Endothelial cell of umbilical vein (primary cell): ENCODE results near the gene DPM2. TPM values are rescaled to one million over a fixed set of nuclear protein-coding genes. Genes with fewer than 3 reads are reported as not detected.

ENCODE experiments used
- BruUV-seq: library from RNA; stranded (reverse); fragments of 400-500 nt; replicated peaks from 2 replicates; lab custom pipeline; 2021; lab: Mats Ljungman, UMichigan
- CTCF ChIA-PET: fragments of 300-600, 350-600 bp; sonication (Branson Sonifier 250); formaldehyde crosslinking; loops from one replicate; lab custom pipeline; 2021; ENCODE audit warnings: antibody characterized with exemption, inconsistent platforms; lab: Charles Lee
- POLR2A ChIA-PET: fragments of 300-600, 350-600 bp; sonication (Branson Sonifier 250); formaldehyde crosslinking; loops from one replicate; lab custom pipeline; 2021; ENCODE audit warnings: antibody characterized with exemption, inconsistent platforms; lab: Charles Lee
- DNase-seq: peaks from one replicate; pipeline ENCODE4 v3.0.0-alpha.2; 2011; ENCODE audit warnings: low read depth, low spot score
- FAIRE-seq: peaks from 2 replicates; lab custom pipeline; 2011; peaks lifted over from hg19 to GRCh38; lab: Jason Lieb, UNC
- H2AFZ ChIP-seq: 2 replicates; pipeline ENCODE4 v1.6.0; 2012; ENCODE audit warnings: low read depth, low read length, control low read depth, inconsistent platforms
- H3K27ac ChIP-seq: 2 replicates; pipeline ENCODE4 v1.5.1; 2011; ENCODE audit warnings: low read depth, mild to moderate bottlenecking, control low read depth, low read length, moderate library complexity; ENCODE audit not compliant: insufficient read depth
- H3K27me3 ChIP-seq, 2 experiments: 2 replicates each; pipeline versions ENCODE4 v1.6.0 to v1.6.1; 2011; ENCODE audit warnings: low read length in 2 of 2, mixed read lengths in 1 of 2; ENCODE audit not compliant: control insufficient read depth in 2 of 2, insufficient read depth in 2 of 2
- H3K36me3 ChIP-seq, 2 experiments: 2 replicates in 1 of 2; 3 replicates in 1 of 2; pipeline ENCODE4 v1.5.1; 2011; ENCODE audit warnings: low read length in 2 of 2, mild to moderate bottlenecking in 1 of 2, moderate library complexity in 1 of 2; ENCODE audit not compliant: control insufficient read depth in 2 of 2, insufficient read depth in 2 of 2; ENCODE audit errors: extremely low read depth in 1 of 2
- H3K4me1 ChIP-seq: 3 replicates; pipeline ENCODE4 v1.5.1; 2011; ENCODE audit warnings: mild to moderate bottlenecking, low read length; ENCODE audit not compliant: control insufficient read depth, insufficient read depth; ENCODE audit errors: extremely low read depth
- H3K4me2 ChIP-seq: 2 replicates; pipeline ENCODE4 v1.6.1; 2011; ENCODE audit warnings: low read length, control low read depth, mixed read lengths; ENCODE audit not compliant: insufficient read depth
- H3K4me3 ChIP-seq, 3 experiments: fragments of 200-600 bp in 1 of 3; sonication (generic), shearing (Covaris generic) in 1 of 3; replicated peaks in 1 of 3; 2 replicates each; pipeline ENCODE4 v1.5.1; 2011 to 2016; ENCODE audit warnings: control low read depth in 3 of 3, low read length in 3 of 3, mild to moderate bottlenecking in 2 of 3, inconsistent platforms in 1 of 3, low read depth in 1 of 3, moderate library complexity in 1 of 3; ENCODE audit not compliant: insufficient read depth in 1 of 3
- H3K79me2 ChIP-seq: 2 replicates; pipeline ENCODE4 v1.6.0; 2012; ENCODE audit warnings: low read length, inconsistent platforms; ENCODE audit not compliant: control insufficient read depth, insufficient read depth
- H3K9ac ChIP-seq: replicated peaks from 2 replicates; pipeline ENCODE3; 2011; ENCODE audit warnings: low read length, control low read depth; ENCODE audit not compliant: insufficient read depth; ENCODE audit errors: extremely low read depth
- H3K9me1 ChIP-seq: replicated peaks from 3 replicates; pipeline ENCODE4 v1.6.0; 2011; ENCODE audit warnings: mild to moderate bottlenecking, low read length; ENCODE audit not compliant: control insufficient read depth, insufficient read depth; ENCODE audit errors: extremely low read depth
- H3K9me3 ChIP-seq: replicated peaks from 2 replicates; pipeline ENCODE4 v1.5.1; 2012; ENCODE audit warnings: low read length, inconsistent platforms; ENCODE audit not compliant: control insufficient read depth, insufficient read depth
- H4K20me1 ChIP-seq: replicated peaks from 2 replicates; pipeline ENCODE3; 2011; ENCODE audit warnings: mild to moderate bottlenecking, low read length; ENCODE audit not compliant: control insufficient read depth, insufficient read depth; ENCODE audit errors: extremely low read depth
- EZH2 ChIP-seq: IDR thresholded peaks from 2 replicates; pipeline ENCODE4 v1.6.1; 2012; ENCODE audit warnings: borderline replicate concordance, low read depth, mild to moderate bottlenecking, moderate library complexity, low read length, inconsistent platforms; ENCODE audit not compliant: severe bottlenecking
- FOS ChIP-seq: IDR thresholded peaks from 2 replicates; pipeline ENCODE4 v1.6.1; 2011; ENCODE audit warnings: mild to moderate bottlenecking, low read length, moderate library complexity, borderline replicate concordance; ENCODE audit not compliant: insufficient read depth
- GATA2 ChIP-seq: IDR thresholded peaks from 2 replicates; pipeline ENCODE4 v1.7.0; 2011; ENCODE audit warnings: low read depth, mild to moderate bottlenecking, moderate library complexity, mixed read lengths, low read length; ENCODE audit not compliant: insufficient read length, insufficient read depth
- JUN ChIP-seq: IDR thresholded peaks from 2 replicates; pipeline ENCODE4 v1.6.1; 2011; ENCODE audit warnings: borderline replicate concordance, low read depth; ENCODE audit not compliant: insufficient read length, insufficient read depth
- MYC ChIP-seq: IDR thresholded peaks from one replicate; pipeline ENCODE4 v1.6.1; 2011; ENCODE audit warnings: mild to moderate bottlenecking, low read depth, low read length
- POLR2A ChIP-seq: IDR thresholded peaks from 2 replicates; pipeline ENCODE4 v1.6.1; 2012; ENCODE audit warnings: low read depth, mild to moderate bottlenecking, control low read depth, low read length
- POLR2AphosphoS5 ChIP-seq: IDR thresholded peaks from 2 replicates; pipeline ENCODE4 v1.6.1; 2012; ENCODE audit warnings: low read depth, mild to moderate bottlenecking, control low read depth, low read length, moderate library complexity; ENCODE audit not compliant: insufficient read depth
- dilution Hi-C: fragments of 300-500 bp; cut with MboI; formaldehyde crosslinking; loops from one replicate; pipeline ENCODE4 v1.15.0; 2019; ENCODE audit warnings: low sequenced_read_pairs; ENCODE audit not compliant: extremely low pct_ligation_motif_present
- intact Hi-C: fragments of 100-400 bp; cut with micrococcal nuclease; formaldehyde crosslinking; loops from one replicate; pipeline ENCODE4 v1.10.0; 2022
- polyA plus RNA-seq, 4 experiments: library from polyadenylated mRNA; depleted of rRNA in 3 of 4; stranded (reverse) in 3 of 4; unstranded in 1 of 4; fragments of >200 nt; gene quantifications; 2 replicates each; pipeline versions ENCODE4 v1.2.1 to v1.2.3, GENCODE V29; 2011 to 2012; ENCODE audit warnings: missing spikeins in 1 of 4
- total RNA-seq: library from RNA; stranded (reverse); gene quantifications from 2 replicates; pipeline ENCODE4 v1.2.3, GENCODE V29; 2021
- TF ChIP-seq, protein P1 (sequence below), 2 donors: IDR thresholded peaks; 1 replicate in 1 of 2; 2 replicates in 1 of 2; pipeline ENCODE4 v1.5.1; 2011; ENCODE audit warnings: low read length in 2 of 2, mild to moderate bottlenecking in 2 of 2, moderate library complexity in 2 of 2, control low read depth in 1 of 2, inconsistent platforms in 1 of 2, low read depth in 1 of 2; ENCODE audit not compliant: insufficient read depth in 1 of 2; ENCODE audit errors: extremely low read depth in 1 of 2
- TF ChIP-seq, protein P2 (sequence below): IDR thresholded peaks from 2 replicates; pipeline ENCODE4 v1.6.1; 2011; ENCODE audit not compliant: insufficient read depth, insufficient read length

Gene DPM2
- total and polyA plus RNA-seq, 2 donors (not counting 3 experiments of a cell fraction or from before 2014, with no cell fraction given): 47.9 to 63.9 TPM

DNA sequence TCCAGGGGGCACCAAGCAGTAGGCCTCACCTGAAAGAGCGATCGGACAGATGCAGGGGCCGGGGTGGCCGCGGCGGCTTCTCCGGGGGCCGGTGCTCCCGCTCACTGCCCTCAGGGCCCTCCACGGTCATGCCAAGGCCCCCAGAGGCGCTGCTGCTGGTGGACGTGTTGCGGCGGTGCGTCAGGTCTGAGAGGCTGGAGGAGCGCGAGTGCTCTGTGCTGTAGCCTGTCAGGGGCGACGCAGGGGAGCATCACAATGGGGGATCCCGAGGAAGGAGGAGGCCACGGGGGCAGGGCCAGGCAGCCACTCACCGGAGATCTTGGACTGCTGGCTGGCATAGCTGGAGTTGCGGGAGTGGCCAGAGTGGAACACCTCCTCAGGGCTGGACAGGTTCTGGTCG, 7.7 kb upstream of the DPM2 start:
- FAIRE-seq (no peak), DNase-seq (no peak)
- ChIA-PET POLR2A (no interaction called here), CTCF (interaction anchor here (6.1 to 6.5 kb wide), 2 partner anchors 33 to 92 kb away, joined by 71 to 203 read pairs; partner anchors contain the start of gene EEIG1)
- dilution Hi-C loops: no loop called here
- H3K9ac ChIP-seq: no peak overlapping the region
- no peaks in the 10 kb centered on the region for H3K79me2 ChIP-seq
- no peak overlapping the region for H3K4me2 ChIP-seq
- H3K36me3 ChIP-seq: peaks cover 0 to 5% of the 10 kb centered on the region in 2 experiments
- intact Hi-C loops: no loop called here
- no peaks in the 10 kb centered on the region for H3K4me1 ChIP-seq
- TF ChIP-seq GATA2 (no peak), FOS (no peak), MYC (no peak), EZH2 (no peak), POLR2A (no peak), JUN (no peak), POLR2AphosphoS5 (no peak)
- TF ChIP-seq, protein P1, sequence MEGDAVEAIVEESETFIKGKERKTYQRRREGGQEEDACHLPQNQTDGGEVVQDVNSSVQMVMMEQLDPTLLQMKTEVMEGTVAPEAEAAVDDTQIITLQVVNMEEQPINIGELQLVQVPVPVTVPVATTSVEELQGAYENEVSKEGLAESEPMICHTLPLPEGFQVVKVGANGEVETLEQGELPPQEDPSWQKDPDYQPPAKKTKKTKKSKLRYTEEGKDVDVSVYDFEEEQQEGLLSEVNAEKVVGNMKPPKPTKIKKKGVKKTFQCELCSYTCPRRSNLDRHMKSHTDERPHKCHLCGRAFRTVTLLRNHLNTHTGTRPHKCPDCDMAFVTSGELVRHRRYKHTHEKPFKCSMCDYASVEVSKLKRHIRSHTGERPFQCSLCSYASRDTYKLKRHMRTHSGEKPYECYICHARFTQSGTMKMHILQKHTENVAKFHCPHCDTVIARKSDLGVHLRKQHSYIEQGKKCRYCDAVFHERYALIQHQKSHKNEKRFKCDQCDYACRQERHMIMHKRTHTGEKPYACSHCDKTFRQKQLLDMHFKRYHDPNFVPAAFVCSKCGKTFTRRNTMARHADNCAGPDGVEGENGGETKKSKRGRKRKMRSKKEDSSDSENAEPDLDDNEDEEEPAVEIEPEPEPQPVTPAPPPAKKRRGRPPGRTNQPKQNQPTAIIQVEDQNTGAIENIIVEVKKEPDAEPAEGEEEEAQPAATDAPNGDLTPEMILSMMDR (IDR thresholded peaks at IDR 0.05; ENCODE audit: extremely low read depth in 1 of 2, insufficient read depth in 1 of 2, low read depth in 1 of 2, low read length in 2 of 2): no peak
- TF ChIP-seq, protein P2, sequence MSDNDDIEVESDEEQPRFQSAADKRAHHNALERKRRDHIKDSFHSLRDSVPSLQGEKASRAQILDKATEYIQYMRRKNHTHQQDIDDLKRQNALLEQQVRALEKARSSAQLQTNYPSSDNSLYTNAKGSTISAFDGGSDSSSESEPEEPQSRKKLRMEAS: no peak
- no peak overlapping the region for H2AFZ ChIP-seq
- BruUV-seq: no TSS peak
- no peaks in the 10 kb centered on the region for H3K27me3 ChIP-seq
- H3K9me3 ChIP-seq: no peaks in the 10 kb centered on the region
- H3K27ac ChIP-seq: no peak overlapping the region
- no peaks in the 10 kb centered on the region for H3K9me1 ChIP-seq
- no peak overlapping the region for H3K4me3 ChIP-seq
- no peaks in the 10 kb centered on the region for H4K20me1 ChIP-seq
